ENCODE results near the gene TCTA.

Gene TCTA

DNA sequence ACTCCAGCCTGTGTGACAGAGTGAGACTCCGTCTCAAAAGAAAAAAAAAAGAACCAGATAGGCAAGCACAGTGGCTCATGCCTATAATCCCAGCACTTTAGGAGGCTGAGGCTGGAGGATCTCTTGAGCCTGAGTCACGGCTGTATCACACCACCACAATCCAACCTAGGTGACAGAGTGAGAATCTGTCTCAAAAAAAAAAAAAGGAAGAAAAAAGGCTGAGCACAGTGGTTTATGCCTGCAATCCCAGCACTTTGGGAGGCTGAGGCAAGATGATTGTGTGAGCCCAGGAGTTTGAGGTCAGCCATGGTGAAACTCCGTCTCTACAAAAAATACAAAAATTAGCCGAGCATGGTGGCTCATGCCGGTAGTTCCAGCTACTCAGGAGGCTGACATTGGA is 22.5 kb downstream of the TCTA start:
- no peaks in the 10 kb centered on the region for H3K36me3 ChIP-seq (replicated peaks; ENCODE audit: low read depth, low read length)
- H3K4me3 ChIP-seq (ENCODE audit: low read length), result no peak overlapping the region
- TF ChIP-seq CTCF (IDR thresholded peaks at IDR 0.05; ENCODE audit: low read depth, low read length) (no peak), EZH2phosphoT487 (IDR thresholded peaks at IDR 0.05; ENCODE audit: low read depth) (no peak)
- no peaks in the 10 kb centered on the region for H3K27me3 ChIP-seq (ENCODE audit: low read depth, low read length)
- H4K20me1 ChIP-seq (ENCODE audit: insufficient read depth, low read length), result no peaks in the 10 kb centered on the region
- H3K4me2 ChIP-seq (ENCODE audit: low read length), result no peak overlapping the region
- no peak overlapping the region for H3K27ac ChIP-seq (ENCODE audit: low read length)
- H3K9me3 ChIP-seq (ENCODE audit: insufficient read depth, low read length), result no peaks in the 10 kb centered on the region
- no peak overlapping the region for H3K9ac ChIP-seq (ENCODE audit: low read length)
- H2AFZ ChIP-seq (ENCODE audit: low read depth, low read length), result no peak overlapping the region
- no peaks in the 10 kb centered on the region for H3K4me1 ChIP-seq (ENCODE audit: low read length)
- H3K79me2 ChIP-seq (ENCODE audit: low read length), result no peaks in the 10 kb centered on the region

GRCh38 chr3:49445391-49445790 is 33.2 kb downstream of the TCTA start:
- Histone ChIP-seq H3K9ac (ENCODE audit: low read length) (no peak overlapping the region), H3K27ac (ENCODE audit: low read length) (no peak overlapping the region), H3K79me2 (ENCODE audit: low read length) (no peaks in the 10 kb centered on the region), H3K9me3 (ENCODE audit: insufficient read depth, low read length) (no peaks in the 10 kb centered on the region), H3K27me3 (ENCODE audit: low read depth, low read length) (no peaks in the 10 kb centered on the region), H3K36me3 (replicated peaks; ENCODE audit: low read depth, low read length) (no peaks in the 10 kb centered on the region), H3K4me3 (ENCODE audit: low read length) (no peak overlapping the region), H3K4me2 (ENCODE audit: low read length) (no peak overlapping the region), H4K20me1 (ENCODE audit: insufficient read depth, low read length) (no peaks in the 10 kb centered on the region), H2AFZ (ENCODE audit: low read depth, low read length) (no peak overlapping the region), H3K4me1 (ENCODE audit: low read length) (peaks cover 16% of the 10 kb centered on the region)
- TF ChIP-seq CTCF (IDR thresholded peaks at IDR 0.05; ENCODE audit: low read depth, low read length), result no peak
- TF ChIP-seq EZH2phosphoT487 (IDR thresholded peaks at IDR 0.05; ENCODE audit: low read depth), result no peak

GRCh38 chr3:49453621-49454020 is 41.4 kb downstream of the TCTA start:
- H3K9ac ChIP-seq (ENCODE audit: low read length), result no peak overlapping the region
- H3K4me2 ChIP-seq (ENCODE audit: low read length), result no peak overlapping the region
- H3K79me2 ChIP-seq (ENCODE audit: low read length), result no peaks in the 10 kb centered on the region
- no peak overlapping the region for H2AFZ ChIP-seq (ENCODE audit: low read depth, low read length)
- TF ChIP-seq CTCF (IDR thresholded peaks at IDR 0.05; ENCODE audit: low read depth, low read length) (no peak), EZH2phosphoT487 (IDR thresholded peaks at IDR 0.05; ENCODE audit: low read depth) (no peak)
- H3K4me1 ChIP-seq (ENCODE audit: low read length), result peaks cover 3% of the 10 kb centered on the region; the same call in 1 of the 2 replicates
- H3K36me3 ChIP-seq (replicated peaks; ENCODE audit: low read depth, low read length), result no peaks in the 10 kb centered on the region
- no peak overlapping the region for H3K27ac ChIP-seq (ENCODE audit: low read length)
- no peaks in the 10 kb centered on the region for H3K27me3 ChIP-seq (ENCODE audit: low read depth, low read length)
- H3K4me3 ChIP-seq (ENCODE audit: low read length), result no peak overlapping the region
- no peaks in the 10 kb centered on the region for H3K9me3 ChIP-seq (ENCODE audit: insufficient read depth, low read length)
- no peaks in the 10 kb centered on the region for H4K20me1 ChIP-seq (ENCODE audit: insufficient read depth, low read length)

GRCh38 chr3:49454458-49454857 is 42.2 kb downstream of the TCTA start:
- H3K4me2 ChIP-seq (ENCODE audit: low read length), result no peak overlapping the region
- H3K79me2 ChIP-seq (ENCODE audit: low read length), result no peaks in the 10 kb centered on the region
- H3K27ac ChIP-seq (ENCODE audit: low read length), result no peak overlapping the region
- no peaks in the 10 kb centered on the region for H3K9me3 ChIP-seq (ENCODE audit: insufficient read depth, low read length)
- H3K36me3 ChIP-seq (replicated peaks; ENCODE audit: low read depth, low read length), result no peaks in the 10 kb centered on the region
- no peak overlapping the region for H3K9ac ChIP-seq (ENCODE audit: low read length)
- no peaks in the 10 kb centered on the region for H4K20me1 ChIP-seq (ENCODE audit: insufficient read depth, low read length)
- no peak for TF ChIP-seq EZH2phosphoT487 (IDR thresholded peaks at IDR 0.05; ENCODE audit: low read depth)
- peak; percentile 45 for TF ChIP-seq CTCF (IDR thresholded peaks at IDR 0.05; ENCODE audit: low read depth, low read length)
- no peak overlapping the region for H2AFZ ChIP-seq (ENCODE audit: low read depth, low read length)
- H3K27me3 ChIP-seq (ENCODE audit: low read depth, low read length), result no peaks in the 10 kb centered on the region
- H3K4me1 ChIP-seq (ENCODE audit: low read length), result no peaks in the 10 kb centered on the region
- H3K4me3 ChIP-seq (ENCODE audit: low read length), result no peak overlapping the region

Data from OCI-LY3 (cell line).